Upper lobe of right lung (tissue), 1 donor: ENCODE data around the gene MYL12B. TPM values are rescaled to one million over a fixed set of nuclear protein-coding genes. Genes with fewer than 3 reads are reported as not detected.

Experiments used
- ATAC-seq: fragments of 200-7000 bp; cut with Tn5 transposase; one replicate; pipeline ENCODE4 v1.9.1; 2020; ENCODE audit warnings: mild to moderate bottlenecking, moderate library complexity
- DNase-seq: peaks from one replicate; pipeline ENCODE4 v3.0.0-alpha.2; 2020
- H3K27ac ChIP-seq: fragments of 200-600 bp; one replicate; pipeline ENCODE4 v1.8.0; 2022
- H3K27me3 ChIP-seq: fragments of 200-600 bp; one replicate; pipeline ENCODE4 v1.8.0; 2022; ENCODE audit warnings: mild to moderate bottlenecking
- H3K36me3 ChIP-seq: fragments of 200-600 bp; one replicate; pipeline ENCODE4 v1.8.0; 2022
- H3K4me1 ChIP-seq: fragments of 200-600 bp; one replicate; pipeline ENCODE4 v1.8.0; 2022
- H3K4me3 ChIP-seq: fragments of 200-600 bp; one replicate; pipeline ENCODE4 v1.8.0; 2022; ENCODE audit warnings: mild to moderate bottlenecking
- H3K9me3 ChIP-seq: fragments of 200-600 bp; one replicate; pipeline ENCODE4 v1.8.0; 2022
- intact Hi-C: fragments of 100-400 bp; cut with DNase I; formaldehyde crosslinking; loops from one replicate; pipeline ENCODE4 v1.11.0; 2022
- total RNA-seq: library from RNA; stranded (reverse); fragmentation: NEBNext Ultra II Directional; extraction: Animal tissue kit (Norgen Biotek cat#: 25700); gene quantifications from one replicate; pipeline ENCODE4 v1.2.1, GENCODE V29; 2021
- TF ChIP-seq, protein P1 (sequence below): fragments of 200-600 bp; IDR thresholded peaks from one replicate; pipeline ENCODE4 v1.8.0; 2022; ENCODE audit warnings: antibody characterized with exemption
- donor health status: DM: no; HTN: yes; CAD: no; lungs with severe emphysema.

Gene MYL12B
- total RNA-seq, 1 donor from 2014 or later, result 368 TPM

DNA sequence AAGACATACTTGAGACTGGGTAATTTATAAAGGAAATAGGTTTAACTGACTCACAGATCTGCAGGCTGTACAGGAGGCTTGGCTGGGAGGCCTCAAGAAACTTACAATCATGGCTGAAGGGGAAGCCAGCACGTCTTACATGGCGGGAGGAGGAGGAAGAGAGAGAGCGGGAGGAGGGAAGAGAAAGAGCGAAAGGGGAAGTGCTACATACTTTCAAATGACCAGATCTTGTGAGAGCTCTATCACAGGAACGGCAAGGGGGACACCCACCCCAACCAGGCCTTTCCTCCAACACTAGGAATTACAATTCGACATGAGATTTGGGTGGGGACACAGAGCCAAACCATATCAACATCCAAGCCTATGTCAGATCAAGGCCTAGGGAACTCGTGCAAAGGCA, 24.2 kb downstream of the MYL12B start:
- Histone ChIP-seq H3K9me3 (no peaks in the 10 kb centered on the region), H3K27me3 (no peaks in the 10 kb centered on the region), H3K4me1 (peaks cover 7% of the 10 kb centered on the region), H3K4me3 (no peak overlapping the region), H3K27ac (no peak overlapping the region), H3K36me3 (no peaks in the 10 kb centered on the region)
- intact Hi-C loops, result no loop called here
- TF ChIP-seq, protein P1, sequence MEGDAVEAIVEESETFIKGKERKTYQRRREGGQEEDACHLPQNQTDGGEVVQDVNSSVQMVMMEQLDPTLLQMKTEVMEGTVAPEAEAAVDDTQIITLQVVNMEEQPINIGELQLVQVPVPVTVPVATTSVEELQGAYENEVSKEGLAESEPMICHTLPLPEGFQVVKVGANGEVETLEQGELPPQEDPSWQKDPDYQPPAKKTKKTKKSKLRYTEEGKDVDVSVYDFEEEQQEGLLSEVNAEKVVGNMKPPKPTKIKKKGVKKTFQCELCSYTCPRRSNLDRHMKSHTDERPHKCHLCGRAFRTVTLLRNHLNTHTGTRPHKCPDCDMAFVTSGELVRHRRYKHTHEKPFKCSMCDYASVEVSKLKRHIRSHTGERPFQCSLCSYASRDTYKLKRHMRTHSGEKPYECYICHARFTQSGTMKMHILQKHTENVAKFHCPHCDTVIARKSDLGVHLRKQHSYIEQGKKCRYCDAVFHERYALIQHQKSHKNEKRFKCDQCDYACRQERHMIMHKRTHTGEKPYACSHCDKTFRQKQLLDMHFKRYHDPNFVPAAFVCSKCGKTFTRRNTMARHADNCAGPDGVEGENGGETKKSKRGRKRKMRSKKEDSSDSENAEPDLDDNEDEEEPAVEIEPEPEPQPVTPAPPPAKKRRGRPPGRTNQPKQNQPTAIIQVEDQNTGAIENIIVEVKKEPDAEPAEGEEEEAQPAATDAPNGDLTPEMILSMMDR, result no peak
- ATAC-seq, result peak; percentile 51
- DNase-seq, result no peak

DNA sequence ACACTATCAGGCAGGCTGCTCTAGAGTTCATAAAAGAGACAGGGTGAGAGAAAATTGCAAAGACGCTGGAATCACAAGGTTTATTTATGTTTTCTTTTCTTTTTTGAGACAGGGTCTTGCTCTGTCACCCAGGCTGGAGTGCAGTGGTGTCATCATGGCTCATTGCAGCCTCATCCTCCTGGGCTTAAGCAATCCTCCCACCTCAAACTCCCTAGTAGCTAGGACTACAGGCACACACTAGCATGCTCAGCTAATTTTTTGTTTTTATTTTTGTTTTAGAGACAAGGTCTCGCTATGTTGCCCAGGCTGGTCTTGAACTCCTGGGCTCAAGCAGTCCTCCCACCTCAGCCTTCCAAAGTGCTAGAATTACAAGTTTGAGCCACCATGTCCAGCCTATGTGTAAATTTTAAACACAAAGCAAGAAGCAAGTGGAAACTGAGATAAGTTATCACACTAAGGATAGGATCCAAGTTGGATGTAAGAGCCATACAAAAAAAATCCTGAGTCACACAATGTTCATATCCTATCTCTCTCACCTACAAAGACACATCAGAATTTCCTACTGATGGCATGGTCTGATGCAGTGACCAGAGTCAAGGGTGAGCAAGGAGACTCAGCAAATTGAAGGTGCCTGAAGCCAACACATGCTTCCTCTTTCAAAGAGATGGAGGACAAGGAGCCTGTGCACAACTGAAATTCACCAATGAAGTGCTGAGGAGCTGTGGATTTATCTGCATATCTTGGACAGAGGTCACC, 31.4 kb downstream of the MYL12B start:
- TF ChIP-seq, protein P1, result no peak
- H3K27me3 ChIP-seq, result no peaks in the 10 kb centered on the region
- no peaks in the 10 kb centered on the region for H3K9me3 ChIP-seq
- no peaks in the 10 kb centered on the region for H3K4me1 ChIP-seq
- H3K27ac ChIP-seq, result no peak overlapping the region
- intact Hi-C loops, result no loop called here
- no peak overlapping the region for H3K4me3 ChIP-seq
- H3K36me3 ChIP-seq, result no peaks in the 10 kb centered on the region
- ATAC-seq (no peak), DNase-seq (no peak)

DNA sequence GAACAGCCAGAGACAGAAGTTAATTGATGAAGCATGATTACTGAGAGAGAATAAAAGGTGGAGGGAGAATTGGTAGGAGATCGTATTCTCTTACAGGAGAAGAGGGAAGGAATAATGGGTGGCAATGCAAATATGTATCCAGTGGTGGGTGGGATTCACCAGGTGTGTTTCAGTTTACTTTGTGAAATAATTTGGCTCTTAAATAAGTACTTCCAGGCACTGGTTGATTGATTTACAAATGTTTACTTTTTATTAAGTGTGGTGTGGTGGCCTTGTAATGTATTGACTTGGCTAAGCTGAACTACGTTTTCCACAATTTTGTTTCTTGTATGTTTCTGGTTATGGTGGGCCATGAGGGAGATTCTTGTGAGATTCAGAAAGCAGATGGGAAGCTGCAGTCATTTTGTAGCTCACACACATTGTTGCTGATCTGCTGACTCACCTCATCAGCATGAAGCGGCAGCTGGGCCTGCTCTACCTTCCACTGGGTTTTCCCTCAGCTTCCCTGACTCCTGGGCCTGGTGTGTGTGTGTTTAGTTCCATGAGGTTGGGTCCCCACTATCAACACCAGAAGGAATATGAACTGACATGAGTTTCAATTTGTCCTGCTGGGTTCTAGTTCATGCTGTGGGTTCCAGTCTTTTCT, 32.6 kb downstream of the MYL12B start:
- no peaks in the 10 kb centered on the region for H3K36me3 ChIP-seq
- H3K27me3 ChIP-seq, result no peaks in the 10 kb centered on the region
- intact Hi-C loops, result no loop called here
- no peak overlapping the region for H3K27ac ChIP-seq
- ATAC-seq (no peak), DNase-seq (no peak)
- TF ChIP-seq, protein P1, result no peak
- H3K4me3 ChIP-seq, result no peak overlapping the region
- no peaks in the 10 kb centered on the region for H3K4me1 ChIP-seq
- no peaks in the 10 kb centered on the region for H3K9me3 ChIP-seq

DNA sequence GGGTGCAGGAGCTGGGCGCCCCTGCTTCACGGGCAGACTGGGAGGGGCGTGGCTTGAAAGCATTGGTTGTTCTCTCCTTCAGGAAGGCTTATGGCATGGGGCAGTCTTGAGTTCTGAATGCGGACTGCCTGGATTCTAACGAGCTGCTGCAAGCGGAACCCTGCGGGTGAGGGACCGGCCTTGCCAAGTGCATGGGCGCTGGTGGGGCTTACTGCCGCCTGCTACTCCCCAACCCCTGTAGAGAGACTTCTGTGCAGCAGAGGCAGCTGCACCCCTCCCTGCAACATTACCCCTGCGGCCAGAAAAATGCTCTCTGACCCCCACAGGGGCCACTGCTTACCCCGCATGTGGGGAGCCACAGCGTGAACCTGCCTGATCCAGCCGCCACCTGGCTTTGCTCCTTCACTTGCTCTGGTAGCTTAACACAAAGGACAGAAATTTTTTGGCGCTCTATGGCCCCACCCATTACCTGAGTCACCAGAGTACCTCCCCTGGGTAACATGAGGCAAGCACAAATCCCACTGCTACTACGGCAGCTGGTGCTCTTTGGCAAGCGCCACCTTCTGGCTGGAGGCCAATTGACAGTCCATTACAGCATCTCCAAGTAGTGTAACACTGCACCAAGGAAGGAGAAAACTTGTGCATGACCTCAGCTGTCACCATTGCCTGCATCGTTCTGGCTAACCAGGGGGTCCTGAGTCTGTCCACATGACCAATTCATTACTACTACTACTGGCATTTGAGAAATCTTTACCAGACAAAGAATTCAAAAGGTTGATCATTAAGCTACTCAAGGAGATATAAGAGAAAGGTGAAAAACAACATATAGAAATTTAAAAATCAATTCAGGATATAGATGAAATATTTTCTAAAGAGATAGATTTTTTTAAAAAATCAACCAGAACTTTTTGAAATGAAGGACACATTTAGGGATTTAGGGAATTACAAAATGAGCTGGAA, 35.4 kb downstream of the MYL12B start:
- ATAC-seq (peak; percentile 98), DNase-seq (peak; percentile 94)
- Histone ChIP-seq H3K27ac (peak overlapping the region; percentile 75), H3K4me3 (peak overlapping the region; percentile 71), H3K4me1 (no peaks in the 10 kb centered on the region), H3K27me3 (no peaks in the 10 kb centered on the region), H3K9me3 (no peaks in the 10 kb centered on the region), H3K36me3 (no peaks in the 10 kb centered on the region)
- TF ChIP-seq, protein P1, result peak; percentile 49
- intact Hi-C loops, result no loop called here

DNA sequence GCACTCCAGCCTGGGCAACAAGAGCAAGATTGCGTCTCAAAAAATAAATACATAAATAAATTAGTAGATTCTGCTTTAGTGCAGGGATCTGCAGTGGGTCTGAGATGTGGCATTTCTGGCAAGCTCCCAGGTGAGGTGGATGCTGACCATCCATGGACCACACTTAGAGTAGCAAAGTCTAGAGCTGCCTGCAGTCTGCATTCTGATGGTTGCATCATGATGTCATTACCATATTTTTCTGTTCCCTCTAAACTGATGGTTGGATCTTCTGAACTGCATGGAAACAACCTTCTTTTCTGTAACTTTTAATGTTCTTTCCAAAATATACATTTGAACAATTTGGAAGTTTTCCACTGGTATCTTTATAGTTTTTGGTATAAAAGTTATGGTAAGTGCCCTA, 42.9 kb downstream of the MYL12B start:
- intact Hi-C loops, result no loop called here
- no peak overlapping the region for H3K4me3 ChIP-seq
- TF ChIP-seq, protein P1, result no peak
- no peaks in the 10 kb centered on the region for H3K27me3 ChIP-seq
- no peaks in the 10 kb centered on the region for H3K4me1 ChIP-seq
- H3K27ac ChIP-seq, result no peak overlapping the region
- H3K9me3 ChIP-seq, result no peaks in the 10 kb centered on the region
- no peak for DNase-seq
- no peak for ATAC-seq
- H3K36me3 ChIP-seq, result no peaks in the 10 kb centered on the region
